Ovary (tissue), 9 donors: Measurements from ENCODE around the gene RNPC3. TPM values are rescaled to one million over a fixed set of nuclear protein-coding genes. Genes with fewer than 3 reads are reported as not detected.

Experiments used
- DNase-seq, 5 donors: peaks; one replicate each; pipeline ENCODE4 v3.0.0-alpha.2; 2019 to 2020
- H3K27ac ChIP-seq, 2 donors: fragments of 200-600 bp; one replicate each; pipeline versions ENCODE4 v1.5.1 to v1.8.0; 2019 to 2022
- H3K27me3 ChIP-seq: fragments of 200-600 bp; one replicate; pipeline ENCODE4 v1.8.0; 2022
- H3K36me3 ChIP-seq: fragments of 200-600 bp; sonication (generic); one replicate; pipeline ENCODE4 v1.5.1; 2019
- H3K4me1 ChIP-seq: one replicate; pipeline ENCODE4 v1.8.1; 2013; ENCODE audit warnings: mild to moderate bottlenecking, moderate library complexity; ENCODE audit not compliant: insufficient read depth
- H3K4me3 ChIP-seq: fragments of 200-600 bp; sonication (generic); one replicate; pipeline ENCODE4 v1.5.1; 2017
- H3K9me3 ChIP-seq, 2 donors: fragments of 200-600 bp in 1 of 2; sonication (generic) in 1 of 2; one replicate each; pipeline versions ENCODE4 v1.5.1 to v1.8.1; 2013 to 2019; ENCODE audit warnings: mild to moderate bottlenecking in 1 of 2, moderate library complexity in 1 of 2
- CTCF ChIP-seq, 3 donors: fragments of 450-650 bp in 2 of 3; fragments of 200-600 bp in 1 of 3; IDR thresholded peaks; one replicate each; pipeline versions ENCODE4 v1.5.1 to v1.8.0; 2016 to 2022; ENCODE audit warnings: antibody characterized with exemption in 3 of 3, mild to moderate bottlenecking in 1 of 3
- EP300 ChIP-seq: sonication (generic); formaldehyde crosslinking; IDR thresholded peaks from one replicate; pipeline ENCODE4 v1.6.1; 2017; ENCODE audit warnings: antibody characterized with exemption
- POLR2A ChIP-seq: fragments of 450-650 bp; IDR thresholded peaks from one replicate; pipeline ENCODE4 v1.6.1; 2017; ENCODE audit warnings: antibody characterized with exemption, mild to moderate bottlenecking, moderate library complexity
- WGBS, 3 donors: extraction: QIAGEN DNeasy Blood & Tissue Kit in 1 of 3; methylation state at CpG; one replicate each; pipeline versions ENCODE4 v1.1.5 to v1.1.7; 2013 to 2017; 5-methylcytosine and 5-hydroxymethylcytosine counted together
- intact Hi-C, 4 donors: fragments of 100-400 bp; cut with DNase I; formaldehyde crosslinking; loops; one replicate each; pipeline versions ENCODE4 v1.11.0 to v1.15.1; 2022 to 2023
- polyA plus RNA-seq, 2 donors: library from polyadenylated mRNA; stranded (reverse); fragments of 200-250 nt in 1 of 2; fragments of 350-450 nt in 1 of 2; fragmentation: Illumina TruSeq in 1 of 2; extraction: RNeasy Lipid Tissue Mini Kit (QIAGEN cat#74804) in 1 of 2; gene quantifications; one replicate each; pipeline ENCODE4 v1.2.3, GENCODE V29; 2013 to 2014
- total RNA-seq, 7 donors: library from RNA; depleted of rRNA in 2 of 7; stranded (reverse); fragments of >200 nt in 2 of 7; fragmentation: NEBNext Ultra II Directional in 3 of 7; extraction: Animal tissue kit (Norgen Biotek cat#: 25700) in 3 of 7; gene quantifications; one replicate each; pipeline versions ENCODE4 v1.1.0 to v1.2.4, GENCODE V29; 2016 to 2023
- donor health status: DM: no; HTN: no; CAD: no; lungs with moderate emphysema.
- donor health status: DM: no; HTN: no; CAD: no.
- donor health status: Bipolar disorder and iron deficiency.
- donor health status: DM: yes; HTN: yes; CAD: no.
- donor health status: DM: no; HTN: no; CAD: no.
- donor health status: DM: yes; HTN: yes; CAD: no.

RNPC3 gene
- total and polyA plus RNA-seq, 9 donors = 20.7 to 70.2 (median 30.7) TPM

- Histone ChIP-seq H3K4me3 (no peak overlapping the region), H3K27me3 (no peaks in the 10 kb centered on the region), H3K36me3 (no peaks in the 10 kb centered on the region), H3K9me3 (no peaks in the 10 kb centered on the region), H3K27ac (no peak overlapping the region), H3K4me1 (no peaks in the 10 kb centered on the region)
- no peak for TF ChIP-seq CTCF (IDR thresholded peaks at IDR 0.05)
- no peak for TF ChIP-seq POLR2A
- TF ChIP-seq EP300 = no peak
- no peak for DNase-seq
- intact Hi-C loops = no loop called here
These were observed 4.7 kb upstream of the RNPC3 start for GRCh38 chr1:103520822-103521221.

DNA sequence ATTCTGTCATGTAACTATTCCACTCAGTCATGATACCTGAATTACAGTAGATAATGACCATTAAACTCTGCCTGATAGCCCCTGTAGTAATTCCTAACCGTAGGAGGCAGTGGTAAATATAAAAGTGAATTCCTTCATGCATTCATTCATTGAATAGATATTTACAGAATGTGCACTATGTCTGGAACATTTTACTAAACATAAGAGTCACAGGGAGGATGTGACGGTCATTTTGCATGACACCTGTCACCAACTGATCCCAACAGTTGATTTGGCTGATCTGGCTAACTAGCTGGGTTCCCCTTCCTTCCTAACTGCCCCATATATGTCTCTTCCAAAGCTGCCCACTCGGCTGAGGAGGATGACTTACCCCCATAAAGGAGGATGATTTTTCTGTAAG is 2.2 kb upstream of the RNPC3 start:
- intact Hi-C loops = no loop called here
- no peaks in the 10 kb centered on the region for H3K27me3 ChIP-seq
- 84 to 95% (median 91%) methylated on average over 3 of the region's 3 CpGs for WGBS, 3 donors

DNA sequence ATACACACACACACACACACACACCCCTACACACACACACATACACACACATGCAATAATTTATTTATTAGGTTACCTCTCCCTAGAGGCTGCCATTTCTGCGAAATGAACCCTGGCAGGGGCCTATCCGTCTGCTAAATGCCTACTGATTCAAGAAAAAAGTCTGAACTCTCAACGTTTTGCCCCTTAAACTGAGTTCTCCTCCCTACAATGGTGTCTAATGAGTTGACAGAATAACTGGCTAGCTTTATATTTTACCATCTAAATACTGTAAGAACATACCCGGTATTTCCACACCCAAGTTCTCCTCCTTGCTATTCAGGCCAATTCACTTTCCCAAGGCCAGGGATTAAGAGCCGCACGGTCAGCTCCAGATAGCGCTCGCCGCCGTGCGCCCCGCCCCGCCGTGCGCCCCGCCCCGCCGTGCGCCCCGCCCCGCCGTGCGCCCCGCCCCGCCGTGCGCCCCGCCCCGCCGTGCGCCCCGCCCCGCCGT is 339 bp upstream of the RNPC3 start:
- intact Hi-C loops = no loop called here
- DNase-seq = peak in 3 of 5 donors; percentile 6 to 34 (median 28)
- Histone ChIP-seq H3K4me3 (peak overlapping the region; percentile 27), H3K9me3 (no peaks in the 10 kb centered on the region), H3K27me3 (no peaks in the 10 kb centered on the region), H3K27ac (no peak overlapping the region), H3K4me1 (peaks cover 2% of the 10 kb centered on the region), H3K36me3 (no peaks in the 10 kb centered on the region)
- TF ChIP-seq POLR2A (no peak), EP300 (no peak), CTCF (IDR thresholded peaks at IDR 0.05) (no peak)
- 3 to 7% (median 6%) methylated on average over 13 to 34 of the region's 34 CpGs for WGBS, 3 donors

More for the DNA sequence above, 2.2 kb upstream of the RNPC3 start:
- no peak for DNase-seq
- peaks cover 2% of the 10 kb centered on the region for H3K4me1 ChIP-seq
- TF ChIP-seq EP300 = no peak
- TF ChIP-seq CTCF (IDR thresholded peaks at IDR 0.05) = no peak
- no peak for TF ChIP-seq POLR2A
- H3K36me3 ChIP-seq = no peaks in the 10 kb centered on the region
- H3K9me3 ChIP-seq = no peaks in the 10 kb centered on the region
- H3K4me3 ChIP-seq = no peak overlapping the region
- H3K27ac ChIP-seq = no peak overlapping the region

- DNase-seq = no peak
- intact Hi-C loops = no loop called here
- peak overlapping the region; percentile 93 for H3K4me3 ChIP-seq
- H3K27ac ChIP-seq = no peak overlapping the region
- no peaks in the 10 kb centered on the region for H3K27me3 ChIP-seq
- WGBS, 3 donors = 60 to 66% (median 65%) methylated on average over 2 of the region's 2 CpGs
- TF ChIP-seq POLR2A (no peak), CTCF (IDR thresholded peaks at IDR 0.05) (no peak), EP300 (no peak)
- H3K9me3 ChIP-seq = no peaks in the 10 kb centered on the region
- H3K4me1 ChIP-seq = peaks cover 2% of the 10 kb centered on the region
- H3K36me3 ChIP-seq = no peaks in the 10 kb centered on the region
These were observed 1.8 kb downstream of the RNPC3 start for GRCh38 chr1:103527331-103527730.
